Neural cell (in vitro differentiated cells): ENCODE measurements around the gene TLNRD1. TPM values are rescaled to one million over a fixed set of nuclear protein-coding genes. Genes with fewer than 3 reads are reported as not detected.

Source experiments
- H2AFZ ChIP-seq: fragments of 200-600, 300-800 bp; sonication (generic), shearing (Covaris generic); 2 replicates; pipeline ENCODE4 v1.6.0; 2014; ENCODE audit warnings: low read depth, mild to moderate bottlenecking, antibody characterized with exemption, low read length, moderate library complexity
- H3F3A ChIP-seq: fragments of 200-600 bp; shearing (Covaris generic); 2 replicates; pipeline ENCODE4 v1.6.1; 2016; ENCODE audit warnings: mild to moderate bottlenecking, moderate library complexity, mixed read lengths, antibody characterized with exemption, low read length; ENCODE audit not compliant: insufficient read depth, poor library complexity, severe bottlenecking
- H3K27ac ChIP-seq: fragments of 200-600, 300-800 bp; sonication (generic), shearing (Covaris generic); 2 replicates; pipeline ENCODE4 v1.5.1; 2014; ENCODE audit warnings: mild to moderate bottlenecking, low read length, moderate library complexity
- H3K27me3 ChIP-seq: fragments of 300-800, 200-600 bp; sonication (generic), shearing (Covaris generic); 2 replicates; pipeline ENCODE4 v1.6.0; 2014; ENCODE audit warnings: mild to moderate bottlenecking, low read depth, low read length, moderate library complexity; ENCODE audit not compliant: insufficient read depth
- H3K36me3 ChIP-seq: fragments of 300-800, 200-600 bp; sonication (generic), shearing (Covaris generic); 2 replicates; pipeline ENCODE4 v1.5.1; 2014; ENCODE audit warnings: mild to moderate bottlenecking, antibody characterized with exemption, low read length, moderate library complexity; ENCODE audit not compliant: insufficient read depth
- H3K4me2 ChIP-seq: fragments of 300-800, 200-600 bp; sonication (generic), shearing (Covaris generic); 2 replicates; pipeline ENCODE4 v1.6.0; 2014; ENCODE audit warnings: mild to moderate bottlenecking, low read length
- H3K4me3 ChIP-seq: fragments of 300-800, 200-600 bp; sonication (generic), shearing (Covaris generic); 2 replicates; pipeline ENCODE4 v1.5.1; 2014; ENCODE audit warnings: mild to moderate bottlenecking, low read length, moderate library complexity
- H3K79me2 ChIP-seq: fragments of 200-600 bp; shearing (Covaris generic); replicated peaks from 2 replicates; pipeline ENCODE4 v1.6.0; 2014; ENCODE audit warnings: mild to moderate bottlenecking, low read length, moderate library complexity; ENCODE audit not compliant: insufficient read depth
- H3K9ac ChIP-seq: fragments of 300-800, 200-600 bp; sonication (generic), shearing (Covaris generic); 2 replicates; pipeline ENCODE4 v1.6.1; 2016; ENCODE audit warnings: mild to moderate bottlenecking, low read length, mixed read lengths
- H3K9me2 ChIP-seq: fragments of 200-600 bp; shearing (Covaris generic); 2 replicates; pipeline ENCODE4 v1.6.1; 2016; ENCODE audit warnings: mild to moderate bottlenecking, low read length, mixed read lengths; ENCODE audit not compliant: insufficient read depth
- H3K9me3 ChIP-seq: fragments of 200-600, 300-800 bp; sonication (generic), shearing (Covaris generic); 2 replicates; pipeline ENCODE4 v1.6.1; 2016; ENCODE audit warnings: mild to moderate bottlenecking, mixed run types, low read length, moderate library complexity, mixed read lengths
- H4K20me1 ChIP-seq: fragments of 200-600 bp; shearing (Covaris generic); 2 replicates; pipeline ENCODE4 v1.6.1; 2016; ENCODE audit warnings: mild to moderate bottlenecking, mixed run types; ENCODE audit not compliant: insufficient read depth
- EP300 ChIP-seq: fragments of 450-650 bp; conservative IDR thresholded peaks from 2 replicates; pipeline ENCODE4 v1.6.1; 2014; ENCODE audit warnings: antibody characterized with exemption, mild to moderate bottlenecking, moderate library complexity; ENCODE audit not compliant: poor library complexity, severe bottlenecking
- EZH2 ChIP-seq: fragments of 200-600, 300-800 bp; shearing (Covaris generic), sonication (generic); IDR thresholded peaks from 2 replicates; pipeline ENCODE4 v1.6.1; 2014; ENCODE audit warnings: antibody characterized with exemption, low read length, borderline replicate concordance, mild to moderate bottlenecking; ENCODE audit not compliant: insufficient read depth, poor library complexity, severe bottlenecking
- MXI1 ChIP-seq: fragments of 450-650 bp; conservative IDR thresholded peaks from 2 replicates; pipeline ENCODE4 v1.6.1; 2014; ENCODE audit warnings: antibody characterized with exemption, mild to moderate bottlenecking; ENCODE audit not compliant: poor library complexity, severe bottlenecking
- POLR2AphosphoS5 ChIP-seq: IDR thresholded peaks from 2 replicates; pipeline ENCODE4 v1.6.1; 2012
- RAD21 ChIP-seq: fragments of 450-650 bp; conservative IDR thresholded peaks from 2 replicates; pipeline ENCODE4 v1.6.1; 2014; ENCODE audit warnings: antibody characterized with exemption, mild to moderate bottlenecking, moderate library complexity
- SMC3 ChIP-seq: fragments of 450-650 bp; conservative IDR thresholded peaks from 2 replicates; pipeline ENCODE4 v1.6.1; 2014; ENCODE audit warnings: antibody characterized with exemption, mild to moderate bottlenecking, moderate library complexity; ENCODE audit not compliant: poor library complexity
- TAF1 ChIP-seq: IDR thresholded peaks from 2 replicates; pipeline ENCODE4 v1.6.1; 2012; ENCODE audit warnings: low read depth
- polyA plus RNA-seq: library from polyadenylated mRNA; depleted of rRNA; stranded (reverse); fragments of >200 nt; gene quantifications from 2 replicates; pipeline ENCODE4 v1.2.3, GENCODE V29; 2014
- TF ChIP-seq, protein P1 (sequence below): fragments of 450-650 bp; IDR thresholded peaks from 2 replicates; pipeline ENCODE4 v1.5.1; 2014; ENCODE audit warnings: antibody characterized with exemption, mild to moderate bottlenecking, moderate library complexity; ENCODE audit not compliant: poor library complexity, severe bottlenecking
- TF ChIP-seq, protein P2 (sequence below): IDR thresholded peaks from 2 replicates; pipeline ENCODE4 v1.6.1; 2012; ENCODE audit warnings: borderline replicate concordance

Gene TLNRD1
- polyA plus RNA-seq, 1 donor from 2014 or later = 8.2 TPM

DNA sequence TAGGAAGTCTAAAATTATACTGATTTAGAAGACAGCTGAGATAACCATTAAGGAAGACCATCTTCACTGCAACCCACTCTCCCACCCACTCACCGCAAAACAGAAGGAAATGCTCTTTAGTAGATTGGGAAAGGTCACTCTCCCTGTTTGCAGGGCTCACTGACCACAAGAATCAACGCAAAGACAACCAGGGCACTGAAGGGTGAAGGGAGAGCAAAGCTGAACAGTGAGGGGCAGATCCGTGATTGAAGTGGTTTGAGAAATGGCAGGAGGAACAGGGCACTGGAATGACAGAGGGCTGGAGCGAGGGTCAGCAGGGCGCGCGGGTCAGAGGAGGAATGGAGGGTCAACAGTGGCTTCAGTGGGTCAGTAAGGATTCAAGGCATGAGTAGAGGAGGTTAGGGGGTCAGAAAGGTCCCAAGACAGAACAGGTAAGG lies 11.6 kb upstream of the TLNRD1 start:
- Histone ChIP-seq H3K9ac (peak overlapping the region; percentile 95), H3K4me2 (peak overlapping the region; percentile 94), H3K27ac (peak overlapping the region; percentile 84), H4K20me1 (no peaks in the 10 kb centered on the region), H3F3A (no peaks in the 10 kb centered on the region), H3K9me3 (no peaks in the 10 kb centered on the region), H3K4me3 (peak overlapping the region; percentile 91), H3K79me2 (peaks cover 49% of the 10 kb centered on the region), H2AFZ (peak overlapping the region; percentile 97), H3K9me2 (no peaks in the 10 kb centered on the region), H3K36me3 (no peaks in the 10 kb centered on the region), H3K27me3 (no peaks in the 10 kb centered on the region)
- TF ChIP-seq TAF1 (no peak), RAD21 (no peak), POLR2AphosphoS5 (no peak), MXI1 (no peak), SMC3 (no peak), EZH2 (no peak)
- TF ChIP-seq, protein P1, sequence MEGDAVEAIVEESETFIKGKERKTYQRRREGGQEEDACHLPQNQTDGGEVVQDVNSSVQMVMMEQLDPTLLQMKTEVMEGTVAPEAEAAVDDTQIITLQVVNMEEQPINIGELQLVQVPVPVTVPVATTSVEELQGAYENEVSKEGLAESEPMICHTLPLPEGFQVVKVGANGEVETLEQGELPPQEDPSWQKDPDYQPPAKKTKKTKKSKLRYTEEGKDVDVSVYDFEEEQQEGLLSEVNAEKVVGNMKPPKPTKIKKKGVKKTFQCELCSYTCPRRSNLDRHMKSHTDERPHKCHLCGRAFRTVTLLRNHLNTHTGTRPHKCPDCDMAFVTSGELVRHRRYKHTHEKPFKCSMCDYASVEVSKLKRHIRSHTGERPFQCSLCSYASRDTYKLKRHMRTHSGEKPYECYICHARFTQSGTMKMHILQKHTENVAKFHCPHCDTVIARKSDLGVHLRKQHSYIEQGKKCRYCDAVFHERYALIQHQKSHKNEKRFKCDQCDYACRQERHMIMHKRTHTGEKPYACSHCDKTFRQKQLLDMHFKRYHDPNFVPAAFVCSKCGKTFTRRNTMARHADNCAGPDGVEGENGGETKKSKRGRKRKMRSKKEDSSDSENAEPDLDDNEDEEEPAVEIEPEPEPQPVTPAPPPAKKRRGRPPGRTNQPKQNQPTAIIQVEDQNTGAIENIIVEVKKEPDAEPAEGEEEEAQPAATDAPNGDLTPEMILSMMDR = no peak
- TF ChIP-seq, protein P2, sequence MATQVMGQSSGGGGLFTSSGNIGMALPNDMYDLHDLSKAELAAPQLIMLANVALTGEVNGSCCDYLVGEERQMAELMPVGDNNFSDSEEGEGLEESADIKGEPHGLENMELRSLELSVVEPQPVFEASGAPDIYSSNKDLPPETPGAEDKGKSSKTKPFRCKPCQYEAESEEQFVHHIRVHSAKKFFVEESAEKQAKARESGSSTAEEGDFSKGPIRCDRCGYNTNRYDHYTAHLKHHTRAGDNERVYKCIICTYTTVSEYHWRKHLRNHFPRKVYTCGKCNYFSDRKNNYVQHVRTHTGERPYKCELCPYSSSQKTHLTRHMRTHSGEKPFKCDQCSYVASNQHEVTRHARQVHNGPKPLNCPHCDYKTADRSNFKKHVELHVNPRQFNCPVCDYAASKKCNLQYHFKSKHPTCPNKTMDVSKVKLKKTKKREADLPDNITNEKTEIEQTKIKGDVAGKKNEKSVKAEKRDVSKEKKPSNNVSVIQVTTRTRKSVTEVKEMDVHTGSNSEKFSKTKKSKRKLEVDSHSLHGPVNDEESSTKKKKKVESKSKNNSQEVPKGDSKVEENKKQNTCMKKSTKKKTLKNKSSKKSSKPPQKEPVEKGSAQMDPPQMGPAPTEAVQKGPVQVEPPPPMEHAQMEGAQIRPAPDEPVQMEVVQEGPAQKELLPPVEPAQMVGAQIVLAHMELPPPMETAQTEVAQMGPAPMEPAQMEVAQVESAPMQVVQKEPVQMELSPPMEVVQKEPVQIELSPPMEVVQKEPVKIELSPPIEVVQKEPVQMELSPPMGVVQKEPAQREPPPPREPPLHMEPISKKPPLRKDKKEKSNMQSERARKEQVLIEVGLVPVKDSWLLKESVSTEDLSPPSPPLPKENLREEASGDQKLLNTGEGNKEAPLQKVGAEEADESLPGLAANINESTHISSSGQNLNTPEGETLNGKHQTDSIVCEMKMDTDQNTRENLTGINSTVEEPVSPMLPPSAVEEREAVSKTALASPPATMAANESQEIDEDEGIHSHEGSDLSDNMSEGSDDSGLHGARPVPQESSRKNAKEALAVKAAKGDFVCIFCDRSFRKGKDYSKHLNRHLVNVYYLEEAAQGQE = no peak

DNA sequence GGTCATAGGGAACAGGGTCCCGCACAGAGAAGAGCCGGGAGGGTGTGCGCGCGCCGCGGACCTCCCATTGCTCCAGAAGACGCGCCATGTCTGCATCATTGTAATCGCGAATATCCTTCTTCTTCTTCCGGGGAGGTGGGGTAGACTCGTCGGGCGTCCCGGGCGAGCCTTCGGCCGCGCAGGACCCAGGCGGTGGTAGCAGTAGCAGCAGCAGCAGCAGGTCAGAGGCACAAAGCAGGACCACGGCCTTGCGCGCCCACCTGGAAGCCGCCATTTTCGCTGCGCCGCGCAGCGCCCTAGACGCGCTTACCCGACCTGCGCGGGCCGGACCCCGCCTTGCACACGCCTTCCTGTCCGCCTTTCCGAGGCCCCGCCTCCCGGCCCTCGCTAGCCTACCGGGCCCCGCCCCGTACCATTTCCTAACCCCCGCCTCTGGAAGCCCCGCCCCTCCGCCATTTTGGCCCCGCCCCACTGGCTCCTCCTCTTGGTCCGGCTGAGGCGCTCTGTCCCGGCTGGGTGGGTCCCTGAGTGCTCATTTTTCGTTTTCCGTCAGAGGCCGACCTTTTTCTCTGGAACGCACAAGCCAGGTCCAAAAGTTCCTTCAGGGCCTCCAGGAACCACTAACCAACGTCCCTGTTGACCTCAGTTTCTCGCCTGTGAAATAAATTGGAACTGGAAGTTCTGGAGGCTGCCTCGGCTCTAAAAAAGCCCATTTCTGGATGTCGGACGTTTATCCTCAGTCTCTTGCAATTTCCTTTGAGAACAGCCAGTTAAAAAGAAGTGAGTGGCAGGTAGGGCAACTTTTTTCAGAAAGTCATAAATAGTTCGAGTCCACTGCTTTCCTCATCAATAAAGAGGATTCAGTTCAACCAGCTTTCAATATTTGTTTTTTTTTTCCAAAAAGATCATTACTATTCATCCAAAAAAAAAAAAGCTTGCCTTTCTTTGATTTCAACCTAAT lies 10.9 kb upstream of the TLNRD1 start, which contains the start of gene MESD:
TSS of gene MESD (minus strand) at position 302 of the 961 bp plus-strand sequence. CDS start at position 274, 28 bp downstream.
- TF ChIP-seq TAF1 = peak; percentile 90
- TF ChIP-seq POLR2AphosphoS5 = peak; percentile 96
- no peak for TF ChIP-seq SMC3
- TF ChIP-seq, protein P1 = no peak
- TF ChIP-seq EP300 = peak; percentile 35
- peak; percentile 86 for TF ChIP-seq MXI1
- no peak for TF ChIP-seq RAD21
- TF ChIP-seq, protein P2 = peak; percentile 90
- no peak for TF ChIP-seq EZH2
- Histone ChIP-seq H3K27ac (peak within 1 kb of the TSS; percentile 84), H3K4me3 (peak within 1 kb of the TSS; percentile 91)

More for the DNA sequence above, 10.9 kb upstream of the TLNRD1 start, which contains the start of gene MESD:
- Histone ChIP-seq H3K9ac (peak within 1 kb of the TSS; percentile 95), H2AFZ (peak within 1 kb of the TSS; percentile 97), H3K4me2 (peak within 1 kb of the TSS; percentile 94), H3K9me2 (no peaks in the 10 kb centered on the region), H3K36me3 (no peaks in the 10 kb centered on the region), H3K79me2 (peaks cover 42% of the 10 kb centered on the region), H3K9me3 (no peaks in the 10 kb centered on the region), H3F3A (no peaks in the 10 kb centered on the region), H3K27me3 (no peaks in the 10 kb centered on the region), H4K20me1 (no peaks in the 10 kb centered on the region)
